ENCODE measurements around the gene EVL. TPM values are rescaled to one million over a fixed set of nuclear protein-coding genes. Genes with fewer than 3 reads are reported as not detected.
A peak's percentile ranks its signal among the peaks of the same experiment; 100 is the strongest.
"Not testable (repeated sequence)": the region's sequence is repeated elsewhere in the genome, so short reads cannot be mapped to it uniquely, and the experiment has no call there.

The EVL gene
- total RNA-seq, 1 donor from 2014 or later: 76.1 TPM

DNA sequence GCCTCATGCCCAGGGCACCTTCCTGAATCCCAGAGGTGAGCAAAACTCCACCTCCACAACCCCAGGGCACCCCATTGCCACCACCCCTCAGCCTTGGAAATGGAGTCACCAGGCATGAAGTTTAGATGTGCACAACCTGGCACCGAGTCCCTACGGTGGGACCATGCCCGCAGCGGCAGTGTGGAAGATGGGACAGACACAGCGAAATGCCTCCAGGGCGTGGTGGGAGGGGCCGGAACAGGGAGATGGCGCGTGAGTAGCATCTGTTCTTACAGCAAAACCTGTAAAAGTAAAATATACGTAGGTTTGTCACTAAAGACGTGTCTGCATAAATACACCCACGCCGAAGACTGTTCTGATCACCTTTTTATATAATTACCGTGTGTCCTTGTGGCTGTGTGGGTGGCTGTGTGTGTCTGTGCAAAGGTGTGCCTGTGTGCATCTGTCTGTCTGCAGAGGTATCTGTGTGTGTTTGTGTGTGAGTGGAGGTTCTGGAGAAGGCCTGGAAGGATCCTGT lies 111.6 kb downstream of the EVL start:
- DNase-seq: no peak

DNA sequence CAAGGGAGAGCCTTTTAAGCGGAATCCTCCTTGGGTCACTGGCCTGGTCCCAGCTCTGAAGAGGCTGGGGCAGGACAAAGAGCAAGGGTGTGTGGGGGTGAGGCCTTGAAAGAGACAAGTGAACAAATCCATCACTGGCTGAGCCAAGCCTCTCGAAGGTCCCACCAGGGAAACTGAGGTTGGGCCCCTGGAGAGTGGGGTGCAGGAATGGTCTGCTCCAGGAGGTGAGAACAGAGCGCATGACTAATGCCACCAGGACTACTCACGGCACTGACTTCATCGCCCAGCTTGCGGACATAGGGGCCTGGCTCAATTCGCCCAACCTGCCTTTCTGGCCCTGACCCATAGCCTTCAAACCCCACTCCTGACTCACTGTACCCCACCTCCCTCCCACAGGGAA lies 113.5 kb downstream of the EVL start:
- DNase-seq: no peak

DNA sequence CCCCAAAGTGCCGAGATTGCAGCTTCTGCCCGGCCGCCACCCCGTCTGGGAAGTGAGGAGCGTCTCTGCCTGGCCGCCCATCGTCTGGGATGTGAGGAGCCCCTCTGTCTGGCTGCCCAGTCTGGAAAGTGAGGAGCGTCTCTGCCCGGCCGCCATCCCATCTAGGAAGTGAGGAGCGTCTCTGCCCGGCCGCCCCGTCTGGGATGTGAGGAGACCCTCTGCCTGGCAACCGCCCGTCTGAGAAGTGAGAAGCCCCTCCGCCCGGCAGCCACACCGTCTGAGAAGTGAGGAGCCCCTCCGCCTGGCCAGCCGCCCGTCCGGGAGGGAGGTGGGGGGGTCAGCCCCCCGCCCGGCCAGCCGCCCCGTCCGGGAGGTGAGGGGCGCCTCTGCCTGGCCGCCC lies 115.4 kb downstream of the EVL start:
- not testable (repeated sequence) for DNase-seq

DNA sequence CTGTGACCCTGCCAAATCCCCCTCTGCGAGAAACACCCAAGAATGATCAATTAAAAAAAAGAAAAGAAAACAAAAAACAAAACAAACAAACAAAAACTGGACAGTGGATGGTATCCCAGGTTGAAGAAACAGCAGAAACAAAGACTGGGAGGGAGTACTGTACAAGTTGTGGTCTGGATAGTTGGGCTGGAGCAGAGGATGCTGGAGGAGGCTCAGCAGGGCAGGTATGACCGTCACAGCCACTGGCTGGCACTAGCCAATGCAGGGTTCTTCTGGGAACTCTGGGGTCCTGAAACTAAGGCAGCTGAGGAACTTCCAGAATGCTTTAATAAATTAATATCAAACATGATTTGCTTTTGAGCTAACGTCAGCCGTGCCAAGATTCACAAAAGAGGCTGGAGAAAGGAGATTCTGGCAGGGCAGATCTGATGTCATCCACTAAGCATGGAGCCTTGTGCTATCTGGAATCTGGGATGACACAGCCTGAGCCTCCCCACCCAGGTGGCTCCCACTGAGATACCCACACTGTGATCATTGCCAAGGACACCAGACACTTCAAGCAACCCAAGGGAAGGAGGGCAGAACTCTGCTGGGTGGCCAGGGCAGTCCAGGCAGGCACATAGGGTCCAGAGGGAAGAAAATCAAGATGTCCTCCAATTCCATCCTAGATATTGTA lies 116.8 kb downstream of the EVL start:
- DNase-seq: not testable (repeated sequence)

DNA sequence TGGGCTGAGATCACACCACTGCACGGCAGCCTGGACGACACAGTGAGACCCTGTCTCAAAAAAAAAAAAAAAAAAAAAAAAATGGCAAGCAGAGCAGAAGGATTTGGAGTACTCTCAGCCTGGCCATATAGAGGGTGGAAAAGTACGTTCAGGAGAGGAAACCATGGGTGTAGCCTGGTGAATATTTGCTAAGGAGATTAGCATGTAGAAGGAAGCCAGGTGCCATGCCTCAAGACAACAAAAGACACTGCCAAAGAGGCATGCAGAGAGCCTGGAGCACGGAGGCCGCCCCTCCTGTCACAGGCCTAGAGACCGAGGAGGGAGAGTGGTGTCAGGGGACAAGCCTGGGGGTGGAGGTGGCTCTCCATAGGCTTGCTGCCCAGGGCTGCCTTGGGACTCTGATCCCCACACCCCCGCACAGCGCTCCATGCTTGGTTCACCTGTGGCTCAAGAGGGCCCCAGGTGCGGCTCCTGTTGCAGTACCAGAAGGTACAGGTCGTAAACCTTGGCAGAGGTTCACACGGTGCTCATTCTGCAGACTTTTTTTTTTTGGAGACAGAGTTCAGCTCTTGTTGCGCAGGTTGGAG lies 122.1 kb downstream of the EVL start:
- no peak for DNase-seq

DNA sequence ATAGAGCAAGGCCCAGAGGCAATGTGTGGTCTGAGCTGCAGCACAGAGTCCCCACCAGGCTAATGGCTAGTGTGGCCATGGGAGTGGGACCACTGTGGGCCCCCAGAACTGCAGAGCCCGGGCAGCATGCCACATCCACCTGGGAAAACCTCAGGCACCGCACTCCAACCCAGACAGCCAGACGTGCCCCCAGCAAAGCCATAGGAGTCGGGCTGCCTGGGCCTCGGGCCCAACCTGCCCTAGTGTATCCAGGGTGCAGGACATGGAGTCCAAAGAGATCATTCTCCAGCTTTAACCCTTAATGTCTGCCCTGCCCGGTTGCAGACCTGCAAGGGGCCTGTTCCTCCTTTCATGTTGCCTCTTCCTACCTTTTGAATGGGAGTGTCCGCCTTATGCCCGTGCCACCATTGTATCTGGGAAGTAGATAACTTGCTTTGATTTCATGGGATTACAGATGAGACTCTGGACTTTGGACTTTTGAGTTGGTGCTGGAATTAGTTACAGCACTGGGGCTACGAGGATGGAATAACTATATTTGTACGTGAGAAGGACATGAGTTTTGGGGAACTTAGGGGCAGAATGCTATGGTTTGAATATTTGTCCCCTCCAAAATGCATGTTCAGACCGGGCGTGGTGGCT lies 123.3 kb downstream of the EVL start:
- DNase-seq: no peak

DNA sequence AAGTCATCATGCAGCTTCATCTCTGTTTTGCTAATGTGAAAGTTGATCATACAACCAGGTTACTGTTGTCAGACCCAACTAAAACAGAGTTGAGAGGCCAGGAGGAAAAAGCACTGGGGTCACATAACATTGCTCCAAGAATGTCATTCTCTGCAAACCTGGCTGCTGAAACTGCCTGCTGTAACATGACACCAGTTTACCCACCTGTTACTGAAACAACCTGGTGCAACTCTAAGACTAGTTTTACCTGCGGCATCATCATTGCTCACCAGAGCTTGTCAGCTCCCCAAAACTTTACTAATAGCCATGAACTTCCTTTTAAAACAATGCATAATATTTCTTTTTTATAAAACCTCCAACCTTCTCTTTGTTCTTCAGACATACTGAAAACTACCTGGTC lies 124.9 kb downstream of the EVL start:
- DNase-seq: no peak

DNA sequence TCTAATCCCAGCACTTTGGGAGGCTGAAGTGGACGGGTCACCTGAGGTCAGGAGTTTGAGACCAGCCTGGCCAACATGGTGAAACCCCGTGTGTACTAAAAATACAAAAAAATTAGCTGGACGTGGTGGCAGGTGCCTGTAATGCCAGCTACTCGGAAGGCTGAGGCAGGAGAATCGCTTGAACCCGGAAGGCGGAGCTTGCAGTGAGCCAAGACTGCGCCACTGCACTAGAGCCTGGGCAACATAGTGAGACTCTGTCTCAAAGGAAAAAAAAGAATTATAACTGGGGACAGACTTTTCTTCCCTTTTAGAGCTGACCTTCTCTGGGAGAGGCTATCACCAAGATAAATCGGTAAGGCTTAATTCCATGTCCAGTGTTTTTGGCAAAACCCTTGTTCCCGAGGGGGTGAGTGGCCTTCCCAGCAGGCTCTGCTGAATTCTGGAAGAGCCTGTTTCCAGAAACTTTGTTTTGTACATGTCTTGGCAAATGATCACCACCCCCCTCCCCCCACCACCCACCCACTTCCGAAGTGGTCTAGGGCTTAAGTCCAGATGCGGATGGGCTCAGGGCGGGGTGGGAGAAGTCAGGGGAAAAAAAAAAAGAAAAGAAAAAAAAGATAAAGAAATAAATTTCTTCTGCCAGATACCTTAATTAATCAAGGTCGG lies 126.5 kb downstream of the EVL start:
- no peak for DNase-seq

DNA sequence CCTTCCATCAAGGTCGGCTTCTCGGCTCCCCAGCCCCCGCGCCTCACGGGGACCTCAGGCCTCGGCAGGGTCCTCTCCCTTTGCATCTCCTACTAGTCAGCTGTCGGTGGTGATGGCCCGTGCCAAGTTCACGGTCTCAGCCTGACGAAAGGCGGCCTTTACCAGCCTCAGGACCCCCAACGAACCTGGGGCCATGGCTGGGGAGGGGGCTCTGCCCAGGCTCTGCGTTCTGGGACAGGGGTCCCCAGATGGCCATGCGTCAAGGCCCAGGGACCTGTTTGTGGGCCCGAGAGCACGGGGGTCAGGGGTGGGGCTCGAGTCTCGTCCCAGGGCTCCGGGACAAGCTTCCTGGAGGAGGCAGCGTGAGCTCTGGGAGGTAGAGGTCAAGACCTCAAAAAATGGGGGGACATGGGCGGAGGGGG lies 127.0 kb downstream of the EVL start:
- DNase-seq: no peak

DNA sequence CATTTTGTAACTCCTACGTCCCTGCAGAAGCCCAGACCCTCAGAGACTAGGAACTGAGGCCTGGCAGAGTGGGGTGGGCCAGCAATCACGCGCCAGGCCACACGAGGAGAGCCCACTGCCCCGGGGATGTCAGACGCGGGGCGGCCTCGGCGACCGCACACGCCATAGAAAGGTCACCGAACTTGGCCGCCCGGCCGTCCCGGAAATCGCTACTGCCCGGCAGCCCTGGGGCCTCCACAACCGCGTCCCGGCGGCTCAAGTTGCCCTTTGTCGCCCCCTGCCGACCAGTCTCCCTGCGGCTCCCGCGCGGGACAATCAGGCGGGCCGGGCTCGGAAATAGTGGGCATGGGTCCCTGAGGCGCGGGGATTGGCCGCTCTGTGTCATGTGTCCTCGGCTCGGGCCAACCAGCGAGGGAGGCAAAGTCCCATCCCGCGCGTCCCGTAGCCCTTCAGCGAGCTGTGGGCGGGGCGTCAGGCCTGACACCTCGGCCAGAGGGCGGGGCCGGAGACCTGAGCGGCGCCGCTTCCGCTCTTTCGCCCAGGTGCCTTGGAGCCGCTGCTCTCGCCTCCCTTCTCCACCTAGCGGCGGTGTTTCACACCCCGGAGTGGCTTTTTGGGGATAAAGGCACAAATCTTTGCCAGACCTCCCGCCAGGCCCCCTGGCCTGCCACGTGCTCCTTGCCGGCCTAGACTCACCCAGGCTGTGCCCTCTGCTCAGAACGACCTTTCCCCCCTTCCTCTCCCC lies 127.6 kb downstream of the EVL start:
- DNase-seq: peak; percentile 97

Small RNA genes within 50 kb of the gene (small RNA-seq; reads per million reads assigned to genes)
- gene MIR151B (2.6 reads per million, percentile 86 among the genes with 10 or more reads in this experiment), gene MIR342 (125 reads per million, percentile 96 among the genes with 10 or more reads in this experiment)

Other genes starting within 250 kb of the EVL start
- 1.4 TPM for gene DEGS2, start 94.2 kb downstream of the EVL start, total RNA-seq
- gene YY1, start 173.7 kb downstream of the EVL start, total RNA-seq: 60.2 TPM
- 41.8 TPM for gene SLC25A29, start 241.0 kb downstream of the EVL start, total RNA-seq